ENCODE data around the gene ALS2CL. TPM values are rescaled to one million over a fixed set of nuclear protein-coding genes. Genes with fewer than 3 reads are reported as not detected.
"Not testable (repeated sequence)": the region's sequence is repeated elsewhere in the genome, so short reads cannot be mapped to it uniquely, and the experiment has no call there.

The ALS2CL gene, protein sequence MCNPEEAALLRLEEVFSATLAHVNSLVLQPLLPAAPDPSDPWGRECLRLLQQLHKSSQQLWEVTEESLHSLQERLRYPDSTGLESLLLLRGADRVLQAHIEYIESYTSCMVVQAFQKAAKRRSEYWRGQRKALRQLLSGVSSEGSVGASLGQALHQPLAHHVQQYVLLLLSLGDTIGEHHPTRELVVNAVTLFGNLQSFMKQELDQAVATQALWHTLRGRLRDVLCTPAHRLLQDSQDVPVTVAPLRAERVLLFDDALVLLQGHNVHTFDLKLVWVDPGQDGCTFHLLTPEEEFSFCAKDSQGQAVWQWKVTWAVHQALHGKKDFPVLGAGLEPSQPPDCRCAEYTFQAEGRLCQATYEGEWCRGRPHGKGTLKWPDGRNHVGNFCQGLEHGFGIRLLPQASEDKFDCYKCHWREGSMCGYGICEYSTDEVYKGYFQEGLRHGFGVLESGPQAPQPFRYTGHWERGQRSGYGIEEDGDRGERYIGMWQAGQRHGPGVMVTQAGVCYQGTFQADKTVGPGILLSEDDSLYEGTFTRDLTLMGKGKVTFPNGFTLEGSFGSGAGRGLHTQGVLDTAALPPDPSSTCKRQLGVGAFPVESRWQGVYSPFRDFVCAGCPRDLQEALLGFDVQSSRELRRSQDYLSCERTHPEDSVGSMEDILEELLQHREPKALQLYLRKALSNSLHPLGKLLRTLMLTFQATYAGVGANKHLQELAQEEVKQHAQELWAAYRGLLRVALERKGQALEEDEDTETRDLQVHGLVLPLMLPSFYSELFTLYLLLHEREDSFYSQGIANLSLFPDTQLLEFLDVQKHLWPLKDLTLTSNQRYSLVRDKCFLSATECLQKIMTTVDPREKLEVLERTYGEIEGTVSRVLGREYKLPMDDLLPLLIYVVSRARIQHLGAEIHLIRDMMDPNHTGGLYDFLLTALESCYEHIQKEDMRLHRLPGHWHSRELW
- total RNA-seq, result 10 to 100 TPM; 13.0 to 20.1 (median 16.4) TPM

DNA sequence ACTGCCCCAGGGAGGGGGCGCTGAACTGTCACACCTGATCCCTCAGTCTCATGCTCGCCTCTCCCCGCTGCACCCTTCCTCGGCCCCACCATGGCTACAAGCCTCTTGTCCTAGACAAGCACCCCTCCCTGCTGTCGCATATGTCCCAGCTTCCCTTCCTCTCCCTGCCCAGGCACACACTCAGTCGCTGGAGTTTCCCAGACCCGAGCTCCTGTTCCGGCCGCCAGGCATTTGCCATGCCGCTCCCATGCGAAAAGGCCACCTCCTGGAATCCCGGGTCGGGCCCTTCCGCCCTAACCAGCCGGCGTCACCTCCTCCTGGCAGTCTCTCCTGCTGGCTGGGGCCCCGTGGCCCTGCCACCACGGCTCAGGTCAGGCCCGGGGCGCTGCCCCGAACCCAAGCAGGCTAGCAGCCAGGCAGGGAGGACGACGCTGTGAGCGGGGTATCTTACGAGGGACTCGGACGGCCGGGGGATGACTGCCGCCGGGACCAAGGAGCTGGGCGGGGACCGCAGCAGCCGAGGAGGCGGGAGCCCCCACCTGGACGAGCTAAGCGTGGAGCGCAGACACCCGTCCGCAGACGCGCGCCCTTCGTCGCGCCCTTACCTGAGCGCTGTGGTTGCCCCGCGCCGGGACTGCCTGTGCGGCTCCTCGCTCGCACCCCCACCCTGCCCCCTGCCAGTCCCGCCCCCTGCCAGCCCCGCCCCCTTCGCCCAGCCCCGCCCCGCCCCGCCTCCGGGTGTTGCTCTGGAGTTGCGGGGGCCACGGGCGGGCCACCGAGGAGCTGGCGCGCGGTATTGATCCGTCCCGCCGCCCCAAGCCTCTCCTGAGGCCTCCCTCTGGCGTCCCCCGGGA is at the start of gene ALS2CL:
Gene ALS2CL (minus strand): TSS at position 642 of the 854 bp plus-strand sequence. CDS start 4,239 bp downstream, outside the sequence.
- 2% methylated on average over 32 to 40 of the region's 71 CpGs for WGBS, 2 donors
- Histone ChIP-seq H3K36me3 (peaks cover 0 to under 1% (median 0%) of the 10 kb centered on the region in 3 donors), H3K27me3 (no peaks in the 10 kb centered on the region), H3K27ac (peak within 1 kb of the TSS; percentile 44 to 77 (median 70)), H3K9me3 (no peaks in the 10 kb centered on the region), H3K4me3 (peak within 1 kb of the TSS; percentile 36 to 77 (median 68)), H3K4me1 (peaks cover 0 to 67% (median 24%) of the 10 kb centered on the region in 4 donors)
- no peak for TF ChIP-seq EP300 (IDR thresholded peaks at IDR 0.05)
- TF ChIP-seq, protein P1, sequence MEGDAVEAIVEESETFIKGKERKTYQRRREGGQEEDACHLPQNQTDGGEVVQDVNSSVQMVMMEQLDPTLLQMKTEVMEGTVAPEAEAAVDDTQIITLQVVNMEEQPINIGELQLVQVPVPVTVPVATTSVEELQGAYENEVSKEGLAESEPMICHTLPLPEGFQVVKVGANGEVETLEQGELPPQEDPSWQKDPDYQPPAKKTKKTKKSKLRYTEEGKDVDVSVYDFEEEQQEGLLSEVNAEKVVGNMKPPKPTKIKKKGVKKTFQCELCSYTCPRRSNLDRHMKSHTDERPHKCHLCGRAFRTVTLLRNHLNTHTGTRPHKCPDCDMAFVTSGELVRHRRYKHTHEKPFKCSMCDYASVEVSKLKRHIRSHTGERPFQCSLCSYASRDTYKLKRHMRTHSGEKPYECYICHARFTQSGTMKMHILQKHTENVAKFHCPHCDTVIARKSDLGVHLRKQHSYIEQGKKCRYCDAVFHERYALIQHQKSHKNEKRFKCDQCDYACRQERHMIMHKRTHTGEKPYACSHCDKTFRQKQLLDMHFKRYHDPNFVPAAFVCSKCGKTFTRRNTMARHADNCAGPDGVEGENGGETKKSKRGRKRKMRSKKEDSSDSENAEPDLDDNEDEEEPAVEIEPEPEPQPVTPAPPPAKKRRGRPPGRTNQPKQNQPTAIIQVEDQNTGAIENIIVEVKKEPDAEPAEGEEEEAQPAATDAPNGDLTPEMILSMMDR (IDR thresholded peaks at IDR 0.05), result no peak
- no peak for TF ChIP-seq POLR2A (IDR thresholded peaks at IDR 0.05)
- DNase-seq (ENCODE audit: low spot score in 2 of 2), result no peak

DNA sequence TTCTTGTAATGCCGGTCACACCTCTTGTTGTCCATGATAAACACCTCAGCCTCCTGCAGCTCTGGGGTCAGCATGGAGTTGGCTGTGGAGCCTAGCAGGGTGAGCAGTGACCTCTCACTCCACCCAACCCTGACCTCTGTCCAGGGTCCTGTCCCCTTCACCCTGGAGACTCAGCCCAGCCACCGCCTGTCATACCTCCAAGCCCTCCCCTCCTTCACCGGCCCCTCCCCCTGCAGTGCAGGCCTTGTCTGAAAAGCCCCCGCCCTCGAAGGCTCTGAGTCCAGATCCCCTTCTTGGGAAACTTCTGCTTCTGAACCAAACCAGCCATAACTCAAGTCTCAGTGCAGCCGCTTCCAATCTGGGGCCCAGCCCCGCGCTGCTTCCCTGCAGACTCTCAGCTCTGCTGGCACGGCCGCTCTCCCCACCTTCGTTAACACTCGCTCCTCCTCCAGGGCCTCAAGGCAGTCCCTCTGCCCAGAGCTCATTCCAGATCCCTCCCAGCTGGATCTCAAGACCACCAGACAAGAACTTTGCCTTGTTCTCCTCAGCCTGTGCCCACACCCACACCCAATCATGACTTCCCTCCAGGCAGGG is 49.6 kb upstream of the ALS2CL start:
- WGBS, 2 donors, result 63 to 65% methylated on average over 12 of the region's 12 CpGs
- peaks cover 0 to 6% (median 0%) of the 10 kb centered on the region in 4 donors for H3K9me3 ChIP-seq
- H3K36me3 ChIP-seq, result no peaks in the 10 kb centered on the region
- DNase-seq (ENCODE audit: low spot score in 2 of 2), result no peak
- H3K4me3 ChIP-seq, result no peak overlapping the region
- no peak for TF ChIP-seq EP300 (IDR thresholded peaks at IDR 0.05)
- TF ChIP-seq, protein P1 (IDR thresholded peaks at IDR 0.05), result no peak
- TF ChIP-seq POLR2A (IDR thresholded peaks at IDR 0.05), result no peak
- no peaks in the 10 kb centered on the region for H3K27me3 ChIP-seq
- H3K4me1 ChIP-seq, result no peaks in the 10 kb centered on the region
- H3K27ac ChIP-seq, result no peak overlapping the region

DNA sequence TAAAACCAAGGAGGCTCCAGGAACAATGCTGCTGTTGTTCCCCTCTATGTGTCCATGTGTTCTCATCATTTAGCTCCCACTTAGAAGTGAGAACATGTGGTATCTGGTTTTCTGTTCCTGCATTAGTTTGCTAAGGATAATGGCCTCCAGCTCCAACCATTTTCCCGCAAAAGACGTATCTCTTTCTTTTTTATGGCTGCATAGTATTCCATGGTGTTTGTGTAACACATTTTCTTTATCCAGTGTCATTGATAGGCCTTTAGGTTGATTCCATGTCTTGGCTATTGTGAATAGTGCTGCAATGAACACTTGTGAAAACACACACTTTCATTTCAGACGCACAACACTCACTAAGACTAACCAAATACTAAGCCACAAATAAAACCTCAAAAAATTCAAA is 46.1 kb upstream of the ALS2CL start:
- WGBS, 2 donors, result 92 to 97% methylated on average over 3 of the region's 3 CpGs
- DNase-seq (ENCODE audit: low spot score in 2 of 2); H3K27me3 ChIP-seq; H3K4me3 ChIP-seq; H3K36me3 ChIP-seq; H3K4me1 ChIP-seq; H3K9me3 ChIP-seq; H3K27ac ChIP-seq: not testable (repeated sequence)

DNA sequence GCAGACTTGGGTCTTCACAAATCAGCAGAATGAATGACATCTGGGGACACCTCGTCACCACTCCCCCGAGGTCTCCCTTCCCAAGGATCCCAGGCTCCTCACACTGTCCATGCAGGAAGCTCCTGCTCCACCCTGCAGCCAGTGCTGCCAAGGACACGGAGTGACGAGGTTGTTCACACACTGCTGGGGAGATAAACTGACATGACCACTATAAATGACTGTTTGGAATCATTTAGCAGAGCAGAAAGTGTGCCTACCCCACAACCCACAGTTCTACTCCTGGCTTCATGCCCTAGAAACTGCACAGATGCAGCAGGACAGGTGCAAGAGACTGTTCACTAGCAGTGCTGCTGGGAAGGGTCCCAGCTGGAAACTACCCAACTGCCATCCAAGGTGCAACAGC is 43.9 kb upstream of the ALS2CL start:
- Histone ChIP-seq H3K27me3 (no peaks in the 10 kb centered on the region), H3K4me1 (no peaks in the 10 kb centered on the region), H3K27ac (no peak overlapping the region), H3K9me3 (peaks cover 0 to 6% (median 0%) of the 10 kb centered on the region in 4 donors), H3K4me3 (no peak overlapping the region), H3K36me3 (no peaks in the 10 kb centered on the region)
- DNase-seq (ENCODE audit: low spot score in 2 of 2), result no peak
- no peak for TF ChIP-seq POLR2A (IDR thresholded peaks at IDR 0.05)
- TF ChIP-seq EP300 (IDR thresholded peaks at IDR 0.05), result no peak
- TF ChIP-seq, protein P1 (IDR thresholded peaks at IDR 0.05), result no peak
- 68 to 73% methylated on average over 4 of the region's 4 CpGs for WGBS, 2 donors
